K562 (cell line): ENCODE data around the gene FOXJ3. TPM values are rescaled to one million over a fixed set of nuclear protein-coding genes. Genes with fewer than 3 reads are reported as not detected.

Experiments used
- ATAC-seq: fragments of 200-7000 bp; cut with Tn5 transposase; 3 replicates; pipeline ENCODE4 v1.9.1; 2020; ENCODE audit warnings: moderate library complexity
- BruUV-seq: library from RNA; stranded (reverse); fragments of 400-500 nt; replicated peaks from 2 replicates; lab custom pipeline; 2021; lab: Mats Ljungman, UMichigan
- CTCF ChIA-PET: fragments of 300-600 bp; formaldehyde crosslinking; extraction: SDS; loops from one replicate; lab custom pipeline; 2021; ENCODE audit warnings: low intra/inter-chr PET ratio; lab: Yijun Ruan, JAX
- POLR2A ChIA-PET: fragments of 300-600, 350-650 bp; sonication (Branson Sonifier 250); formaldehyde crosslinking; extraction: SDS; loops from one replicate; lab custom pipeline; 2021; ENCODE audit warnings: antibody characterized with exemption, inconsistent platforms; lab: Yijun Ruan, JAX
- DNase-seq, 4 experiments: peaks; one replicate each; pipeline versions ENCODE4 v3.0.0 to v3.0.0-alpha.2; 2011 to 2018; ENCODE audit warnings: low spot score in 3 of 4, mixed read lengths in 3 of 4; ENCODE audit errors: extremely low read depth in 1 of 4
- FAIRE-seq: peaks from 2 replicates; lab custom pipeline; 2011; peaks lifted over from hg19 to GRCh38; lab: Jason Lieb, UNC
- H2AFZ ChIP-seq: 2 replicates; pipeline ENCODE4 v1.6.0; 2011; ENCODE audit warnings: low read depth, low read length, control low read depth, inconsistent platforms
- H3K27ac ChIP-seq: fragments of 200-600 bp; 3 replicates; pipeline ENCODE4 v1.8.0; 2011; ENCODE audit warnings: low read depth, mild to moderate bottlenecking, control low read depth, inconsistent platforms, low read length, moderate library complexity, mixed read lengths; ENCODE audit errors: extremely low read depth
- H3K27me3 ChIP-seq, 2 experiments: fragments of 300-600 bp in 1 of 2; 2 replicates in 1 of 2; 3 replicates in 1 of 2; pipeline versions ENCODE4 v1.6.0 to v1.8.0; 2011; ENCODE audit warnings: inconsistent platforms in 2 of 2, low read length in 2 of 2, mild to moderate bottlenecking in 1 of 2, mixed read lengths in 1 of 2, moderate library complexity in 1 of 2; ENCODE audit not compliant: control insufficient read depth in 2 of 2, insufficient read depth in 2 of 2
- H3K36me3 ChIP-seq: fragments of 300-600 bp; 3 replicates; pipeline ENCODE4 v1.8.0; 2011; ENCODE audit warnings: mild to moderate bottlenecking, low read length, inconsistent platforms; ENCODE audit not compliant: control insufficient read depth, insufficient read depth
- H3K4me1 ChIP-seq, 2 experiments: fragments of 200-600 bp in 1 of 2; replicated peaks in 1 of 2; 2 replicates in 1 of 2; 3 replicates in 1 of 2; pipeline versions ENCODE4 v1.5.1 to v1.8.0; 2011; ENCODE audit warnings: inconsistent platforms in 2 of 2, low read length in 2 of 2, mild to moderate bottlenecking in 1 of 2, mixed read lengths in 1 of 2, moderate library complexity in 1 of 2; ENCODE audit not compliant: control insufficient read depth in 2 of 2, insufficient read depth in 2 of 2
- H3K4me2 ChIP-seq: 2 replicates; pipeline ENCODE4 v1.6.1; 2011; ENCODE audit warnings: low read length, control low read depth, inconsistent platforms, mixed read lengths; ENCODE audit not compliant: insufficient read depth
- H3K4me3 ChIP-seq: fragments of 200-600 bp; sonication (generic), shearing (Covaris generic); 2 replicates; pipeline ENCODE4 v1.5.1; 2016; ENCODE audit warnings: control low read depth, inconsistent platforms
- H3K79me2 ChIP-seq: fragments of 200-600 bp; 3 replicates; pipeline ENCODE4 v1.8.0; 2011; ENCODE audit warnings: low read length, inconsistent platforms; ENCODE audit not compliant: control insufficient read depth, insufficient read depth
- H3K9ac ChIP-seq, 2 experiments: 2 replicates each; pipeline versions ENCODE4 v1.6.0 to v1.6.1; 2011; ENCODE audit warnings: low read depth in 2 of 2, low read length in 2 of 2, control low read depth in 1 of 2, inconsistent platforms in 1 of 2, mild to moderate bottlenecking in 1 of 2, mixed read lengths in 1 of 2; ENCODE audit not compliant: insufficient read depth in 1 of 2
- H3K9me1 ChIP-seq: one replicate; pipeline ENCODE4 v1.6.0; 2011; ENCODE audit warnings: inconsistent platforms, mild to moderate bottlenecking, low read length, moderate library complexity; ENCODE audit not compliant: control insufficient read depth, insufficient read depth
- H3K9me3 ChIP-seq: replicated peaks from 2 replicates; pipeline ENCODE4 v1.5.1; 2011; ENCODE audit warnings: low read depth, low read length, inconsistent platforms; ENCODE audit not compliant: control insufficient read depth, insufficient read depth
- H4K20me1 ChIP-seq: replicated peaks from 2 replicates; pipeline ENCODE4 v1.6.1; 2011; ENCODE audit warnings: low read length, inconsistent platforms, mixed read lengths; ENCODE audit not compliant: control insufficient read depth, insufficient read depth
- C11orf30 ChIP-seq: fragments of 450-650 bp; IDR thresholded peaks from 2 replicates; pipeline ENCODE4 v1.6.1; 2016; ENCODE audit warnings: low read depth, mild to moderate bottlenecking
- HMGXB4 ChIP-seq: sonication (generic); formaldehyde crosslinking; IDR thresholded peaks from 2 replicates; pipeline ENCODE4 v1.8.1; 2023; ENCODE audit warnings: mild to moderate bottlenecking, missing genetic modification reagents
- MAFG ChIP-seq: fragments of 450-650 bp; conservative IDR thresholded peaks from 2 replicates; pipeline ENCODE4 v1.6.1; 2016; ENCODE audit warnings: missing genetic modification characterization, missing compliant biosample characterization
- MEF2D ChIP-seq: conservative IDR thresholded peaks from 2 replicates; pipeline ENCODE4 v1.6.1; 2016; ENCODE audit warnings: low read depth, missing genetic modification characterization, missing compliant biosample characterization
- PRPF4 ChIP-seq: fragments of 200-400 bp; formaldehyde crosslinking; IDR thresholded peaks from one replicate; pipeline ENCODE4 v1.6.1; 2017; ENCODE audit warnings: low read length, low read depth, mild to moderate bottlenecking; ENCODE audit not compliant: insufficient read depth, poor library complexity, severe bottlenecking
- TCF7 ChIP-seq: sonication (generic); IDR thresholded peaks from 2 replicates; pipeline ENCODE4 v1.6.1; 2016; ENCODE audit warnings: antibody characterized with exemption, borderline replicate concordance
- YY1 ChIP-seq, 3 experiments: IDR thresholded peaks; 2 replicates each; pipeline ENCODE4 v1.6.1; 2011; ENCODE audit warnings: low read length in 2 of 3, mild to moderate bottlenecking in 2 of 3, moderate library complexity in 2 of 3, borderline replicate concordance in 1 of 3, control low read depth in 1 of 3, low read depth in 1 of 3; ENCODE audit not compliant: insufficient read depth in 3 of 3, insufficient replicate concordance in 2 of 3, control insufficient read depth in 1 of 3, insufficient read length in 1 of 3; ENCODE audit errors: extremely low read depth in 1 of 3
- ZBTB17 ChIP-seq: fragments of 450-650 bp; formaldehyde crosslinking; IDR thresholded peaks from 2 replicates; pipeline ENCODE4 v1.4.0; 2020; ENCODE audit warnings: mild to moderate bottlenecking
- ZNF280A ChIP-seq: fragments of 450-650 bp; IDR thresholded peaks from 2 replicates; pipeline ENCODE4 v1.6.1; 2018; ENCODE audit warnings: mild to moderate bottlenecking, low read depth; ENCODE audit not compliant: partially characterized antibody
- ZNF316 ChIP-seq: fragments of 450-650 bp; IDR thresholded peaks from 2 replicates; pipeline ENCODE4 v1.6.1; 2016
- whole genome bisulfite sequencing: fragments of 100-300 bp; shearing (Covaris generic); methylation state at CpG from one replicate; pipeline ENCODE4 v1.1.6; 2016; ENCODE audit warnings: low coverage, mixed read lengths; ENCODE audit not compliant: insufficient coverage; ENCODE audit errors: missing lambda C conversion rate; 5-methylcytosine and 5-hydroxymethylcytosine counted together
- in situ Hi-C: fragments of 300-500 bp; cut with MboI; formaldehyde crosslinking; loops from 4 replicates; pipeline ENCODE4 v1.15.0; 2018; ENCODE audit warnings: inconsistent platforms, mixed read lengths
- intact Hi-C: fragments of 100-400 bp; cut with micrococcal nuclease; formaldehyde crosslinking; loops from 2 replicates; pipeline ENCODE4 v1.14.2; 2022
- polyA plus RNA-seq, 8 experiments: library from polyadenylated mRNA; depleted of rRNA in 4 of 8; stranded (reverse) in 5 of 8; unstranded in 3 of 8; fragments of >200 nt; fragmentation: Nextera tagmentation in 2 of 8; fragmentation: Illumina TruSeq in 1 of 8; extraction: Ambion mirVana in 2 of 8; extraction: Trizol in 1 of 8; gene quantifications; 2 replicates each; pipeline versions ENCODE4 v1.2.1 to v1.2.3, GENCODE V29; 2011 to 2014; ENCODE audit warnings: inconsistent platforms in 1 of 8, missing spikeins in 1 of 8
- total RNA-seq, 7 experiments: library from RNA; depleted of rRNA in 6 of 7; stranded (reverse); fragments of >200 nt in 6 of 7; fragmentation: Illumina TruSeq in 2 of 7; extraction: Trizol in 2 of 7; gene quantifications; 2 replicates each; pipeline versions ENCODE4 v1.2.1 to v1.2.3, GENCODE V29; 2011 to 2021; ENCODE audit warnings: low replicate concordance in 1 of 7

FOXJ3 gene
- total and polyA plus RNA-seq, 9 of the 15 experiments (the other 6 are each of a cell fraction or from before 2014, with no cell fraction given), result 8.7 to 35.3 (median 23.4) TPM

GRCh38 chr1:42323551-42323950 is 11.5 kb downstream of the FOXJ3 start:
- H3K27ac ChIP-seq, result no peak overlapping the region
- H3K36me3 ChIP-seq, result peaks cover 14% of the 10 kb centered on the region
- no peak overlapping the region for H2AFZ ChIP-seq
- peaks cover 4 to 23% of the 10 kb centered on the region in 2 experiments; a peak in 3 of 5 replicates for H3K4me1 ChIP-seq
- DNase-seq (no peak), ATAC-seq (no peak), FAIRE-seq (no peak)
- BruUV-seq, result no TSS peak
- no peak for TF ChIP-seq ZBTB17 (CRISPR knock-in tag)
- TF ChIP-seq C11orf30, result peak; percentile 59
- TF ChIP-seq HMGXB4 (CRISPR knock-in tag), result no peak
- TF ChIP-seq ZNF280A, result no peak
- TF ChIP-seq TCF7, result no peak
- TF ChIP-seq ZNF316, result peak; percentile 50; the same call in 1 of the 2 replicates
- TF ChIP-seq MEF2D, result no peak
- no peak for TF ChIP-seq PRPF4
- TF ChIP-seq YY1 (IDR thresholded peaks at IDR 0.05; ENCODE audit: borderline replicate concordance in 1 of 3, control insufficient read depth in 1 of 3, extremely low read depth in 1 of 3, insufficient read depth in 3 of 3, insufficient read length in 1 of 3, insufficient replicate concordance in 2 of 3, low read depth in 1 of 3, low read length in 2 of 3), result no peak
- peak; percentile 24; the same call in 1 of the 2 replicates for TF ChIP-seq MAFG (tag)
- H4K20me1 ChIP-seq, result no peaks in the 10 kb centered on the region; the same call in 1 of the 2 replicates
- H3K4me2 ChIP-seq, result no peak overlapping the region
- H3K27me3 ChIP-seq, result no peaks in the 10 kb centered on the region
- ChIA-PET CTCF (no interaction called here), POLR2A (interaction anchor here (0.6 to 3.6 kb wide), 2 partner anchors 10 to 79 kb away, joined by 3 to 19 read pairs; no protein-coding TSS in a partner anchor)
- 39% methylated on average over 2 of the region's 2 CpGs for WGBS
- in situ Hi-C loops (no loop called here), intact Hi-C loops (no loop called here)
- peaks cover 96% of the 10 kb centered on the region for H3K79me2 ChIP-seq
- H3K9me3 ChIP-seq, result no peaks in the 10 kb centered on the region
- no peak overlapping the region for H3K4me3 ChIP-seq
- H3K9me1 ChIP-seq, result peaks cover 8% of the 10 kb centered on the region
- H3K9ac ChIP-seq, result no peak overlapping the region
